C4-2B (cell line): ENCODE data around the gene RADIL.

Source experiments
- ZFX ChIP-seq: fragments of 450-650 bp; IDR thresholded peaks from 2 replicates; pipeline ENCODE4 v1.6.1; 2017
- TF ChIP-seq, protein P1 (sequence below): fragments of 450-650 bp; conservative IDR thresholded peaks from 2 replicates; pipeline ENCODE4 v1.5.1; 2017; ENCODE audit warnings: mild to moderate bottlenecking

GRCh38 chr7:4919969-4920766 is 36.7 kb upstream of the RADIL start:
- TF ChIP-seq, protein P1, sequence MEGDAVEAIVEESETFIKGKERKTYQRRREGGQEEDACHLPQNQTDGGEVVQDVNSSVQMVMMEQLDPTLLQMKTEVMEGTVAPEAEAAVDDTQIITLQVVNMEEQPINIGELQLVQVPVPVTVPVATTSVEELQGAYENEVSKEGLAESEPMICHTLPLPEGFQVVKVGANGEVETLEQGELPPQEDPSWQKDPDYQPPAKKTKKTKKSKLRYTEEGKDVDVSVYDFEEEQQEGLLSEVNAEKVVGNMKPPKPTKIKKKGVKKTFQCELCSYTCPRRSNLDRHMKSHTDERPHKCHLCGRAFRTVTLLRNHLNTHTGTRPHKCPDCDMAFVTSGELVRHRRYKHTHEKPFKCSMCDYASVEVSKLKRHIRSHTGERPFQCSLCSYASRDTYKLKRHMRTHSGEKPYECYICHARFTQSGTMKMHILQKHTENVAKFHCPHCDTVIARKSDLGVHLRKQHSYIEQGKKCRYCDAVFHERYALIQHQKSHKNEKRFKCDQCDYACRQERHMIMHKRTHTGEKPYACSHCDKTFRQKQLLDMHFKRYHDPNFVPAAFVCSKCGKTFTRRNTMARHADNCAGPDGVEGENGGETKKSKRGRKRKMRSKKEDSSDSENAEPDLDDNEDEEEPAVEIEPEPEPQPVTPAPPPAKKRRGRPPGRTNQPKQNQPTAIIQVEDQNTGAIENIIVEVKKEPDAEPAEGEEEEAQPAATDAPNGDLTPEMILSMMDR: no peak
- TF ChIP-seq ZFX: no peak
